ENCODE data around the gene ACSL1.

- TF ChIP-seq EZH2 (IDR thresholded peaks at IDR 0.05; ENCODE audit: insufficient read depth, poor library complexity, severe bottlenecking) (no peak), EZH2phosphoT487 (IDR thresholded peaks at IDR 0.05; ENCODE audit: insufficient read depth, low read depth) (no peak)
These were observed 19.0 kb upstream of the ACSL1 start for GRCh38 chr4:184844742-184845141.
